Aorta (tissue), 5 donors: ENCODE measurements around the gene CCDC57. TPM values are rescaled to one million over a fixed set of nuclear protein-coding genes. Genes with fewer than 3 reads are reported as not detected.
"Not testable (repeated sequence)": the region's sequence is repeated elsewhere in the genome, so short reads cannot be mapped to it uniquely, and the experiment has no call there.

Experiments
- ATAC-seq: fragments of 200-7000 bp; cut with Tn5 transposase; one replicate; pipeline ENCODE4 v1.9.1; 2022; ENCODE audit warnings: moderate library complexity; ENCODE audit not compliant: low FRiP score
- DNase-seq, 2 donors: peaks; one replicate each; pipeline ENCODE4 v3.0.0-alpha.2; 2020
- H3K27ac ChIP-seq, 2 donors: one replicate each; pipeline ENCODE4 v1.5.1; 2013; ENCODE audit warnings: low read length in 2 of 2, mild to moderate bottlenecking in 2 of 2, moderate library complexity in 2 of 2, control low read depth in 1 of 2, inconsistent platforms in 1 of 2, low read depth in 1 of 2
- H3K27me3 ChIP-seq, 2 donors: one replicate each; pipeline ENCODE4 v1.6.1; 2013; ENCODE audit warnings: control low read depth in 1 of 2, low read length in 1 of 2, mild to moderate bottlenecking in 1 of 2, moderate library complexity in 1 of 2; ENCODE audit not compliant: insufficient read depth in 2 of 2, control insufficient read depth in 1 of 2
- H3K36me3 ChIP-seq, 2 donors: one replicate each; pipeline ENCODE4 v1.6.1; 2013; ENCODE audit warnings: control low read depth in 1 of 2, low read length in 1 of 2, mild to moderate bottlenecking in 1 of 2; ENCODE audit not compliant: insufficient read depth in 2 of 2, control insufficient read depth in 1 of 2
- H3K4me1 ChIP-seq, 2 donors: one replicate each; pipeline ENCODE4 v1.6.1; 2013; ENCODE audit warnings: low read length in 2 of 2, control low read depth in 1 of 2, mild to moderate bottlenecking in 1 of 2, moderate library complexity in 1 of 2; ENCODE audit not compliant: insufficient read depth in 2 of 2, control insufficient read depth in 1 of 2
- H3K4me3 ChIP-seq, 2 donors: one replicate each; pipeline ENCODE4 v1.5.1; 2013; ENCODE audit warnings: low read length in 2 of 2, control low read depth in 1 of 2, mild to moderate bottlenecking in 1 of 2
- H3K9me3 ChIP-seq: one replicate; pipeline ENCODE4 v1.6.1; 2013; ENCODE audit warnings: mild to moderate bottlenecking, low read length; ENCODE audit not compliant: control insufficient read depth
- WGBS, 2 donors: extraction: QIAGEN DNeasy Blood & Tissue Kit; methylation state at CpG; one replicate each; pipeline ENCODE4 v1.1.7; 2013; 5-methylcytosine and 5-hydroxymethylcytosine counted together
- intact Hi-C, 2 donors: fragments of 100-400 bp; cut with DNase I; formaldehyde crosslinking; loops; one replicate each; pipeline versions ENCODE4 v1.14.2 to v1.15.0; 2022
- polyA plus RNA-seq, 2 donors: library from polyadenylated mRNA; stranded (reverse); fragments of 200-250 nt; gene quantifications; one replicate each; pipeline ENCODE4 v1.2.3, GENCODE V29; 2013
- total RNA-seq, 2 donors: library from RNA; stranded (reverse); fragmentation: NEBNext Ultra II Directional; extraction: Animal tissue kit (Norgen Biotek cat#: 25700); gene quantifications; one replicate each; pipeline ENCODE4 v1.2.1, GENCODE V29; 2021
- donor health status: healthy with polysubstance abuse.
- donor health status: Bipolar disorder and iron deficiency.
- donor health status: DM: no; HTN: no; CAD: no.
- donor health status: DM: no; HTN: no; CAD: no.
- donor health status: DM: yes; HTN: yes; CAD: no.

The CCDC57 gene
- total and polyA plus RNA-seq, 4 donors, result 17.8 to 145 (median 42.3) TPM

GRCh38 chr17:82215095-82215971, 2.7 kb upstream of the CCDC57 start:
- WGBS, 2 donors, result 77 to 79% methylated on average over 24 to 25 of the region's 25 CpGs
- ATAC-seq (no peak), DNase-seq (peak in 1 of 2 donors; percentile 71)
- no peak overlapping the region for H3K4me3 ChIP-seq
- no peaks in the 10 kb centered on the region for H3K27me3 ChIP-seq
- no peaks in the 10 kb centered on the region for H3K4me1 ChIP-seq
- no peak overlapping the region for H3K27ac ChIP-seq
- no peaks in the 10 kb centered on the region for H3K9me3 ChIP-seq
- no peaks in the 10 kb centered on the region for H3K36me3 ChIP-seq
- intact Hi-C loops, result no loop called here

- Histone ChIP-seq H3K4me3 (no peak overlapping the region), H3K27me3 (no peaks in the 10 kb centered on the region), H3K27ac (no peak overlapping the region), H3K4me1 (no peaks in the 10 kb centered on the region), H3K9me3 (no peaks in the 10 kb centered on the region), H3K36me3 (no peaks in the 10 kb centered on the region)
- intact Hi-C loops, result no loop called here
- DNase-seq (no peak), ATAC-seq (no peak)
- 85 to 87% methylated on average over 11 of the region's 11 CpGs for WGBS, 2 donors
Observed at GRCh38 chr17:82214012-82214628, 1.5 kb upstream of the CCDC57 start.

- ATAC-seq, result peak; percentile 48
- intact Hi-C loops, result no loop called here
Observed at GRCh38 chr17:82213251-82214011, 789 bp upstream of the CCDC57 start.

GRCh38 chr17:82210655-82211054, 2.0 kb downstream of the CCDC57 start:
- ATAC-seq, H3K36me3 ChIP-seq, H3K4me3 ChIP-seq, H3K27me3 ChIP-seq, H3K4me1 ChIP-seq, H3K9me3 ChIP-seq, DNase-seq, intact Hi-C loops, H3K27ac ChIP-seq: not testable (repeated sequence)
- WGBS, 2 donors, result 94 to 95% methylated on average over 11 of the region's 11 CpGs

More at GRCh38 chr17:82213251-82214011, 789 bp upstream of the CCDC57 start:
- no peaks in the 10 kb centered on the region for H3K4me1 ChIP-seq
- H3K27ac ChIP-seq, result peak overlapping the region in 1 of 2 donors; percentile 14
- H3K27me3 ChIP-seq, result no peaks in the 10 kb centered on the region
- no peaks in the 10 kb centered on the region for H3K36me3 ChIP-seq
- DNase-seq, result peak; percentile 68 to 81
- no peaks in the 10 kb centered on the region for H3K9me3 ChIP-seq
- 4 to 5% methylated on average over 37 of the region's 37 CpGs for WGBS, 2 donors
- H3K4me3 ChIP-seq, result peak overlapping the region; percentile 66 to 81

GRCh38 chr17:82205720-82206508, 6.7 kb downstream of the CCDC57 start:
- Histone ChIP-seq H3K27ac (no peak overlapping the region), H3K4me3 (no peak overlapping the region)

GRCh38 chr17:82204831-82205719, 7.6 kb downstream of the CCDC57 start:
- DNase-seq, result no peak
- peaks cover 0 to 1% of the 10 kb centered on the region in 2 donors for H3K36me3 ChIP-seq
- no peaks in the 10 kb centered on the region for H3K9me3 ChIP-seq
- H3K4me3 ChIP-seq, result no peak overlapping the region
- no peaks in the 10 kb centered on the region for H3K27me3 ChIP-seq
- H3K27ac ChIP-seq, result no peak overlapping the region
- no peak for ATAC-seq
- intact Hi-C loops, result loop anchor here (5.0 kb wide), 2 partner anchors 37 to 117 kb away; no protein-coding TSS in a partner anchor
- H3K4me1 ChIP-seq, result no peaks in the 10 kb centered on the region
- 67% methylated on average over 25 of the region's 25 CpGs for WGBS, 2 donors

More at GRCh38 chr17:82205720-82206508, 6.7 kb downstream of the CCDC57 start:
- intact Hi-C loops, result loop anchor here (2.0 to 5.0 kb wide), 3 partner anchors 36 to 117 kb away; no protein-coding TSS in a partner anchor
- ATAC-seq (peak; percentile 89), DNase-seq (peak; percentile 90 to 93)
- Histone ChIP-seq H3K4me1 (no peaks in the 10 kb centered on the region), H3K36me3 (peaks cover 0 to 1% of the 10 kb centered on the region in 2 donors), H3K9me3 (no peaks in the 10 kb centered on the region), H3K27me3 (no peaks in the 10 kb centered on the region)
- 15 to 16% methylated on average over 21 of the region's 21 CpGs for WGBS, 2 donors

GRCh38 chr17:82203920-82204319, 8.7 kb downstream of the CCDC57 start:
- no peaks in the 10 kb centered on the region for H3K27me3 ChIP-seq
- no peaks in the 10 kb centered on the region for H3K9me3 ChIP-seq
- 88 to 94% methylated on average over 19 of the region's 19 CpGs for WGBS, 2 donors
- no peak overlapping the region for H3K27ac ChIP-seq
- no peak for DNase-seq
- ATAC-seq, result no peak
- H3K4me1 ChIP-seq, result no peaks in the 10 kb centered on the region
- no peak overlapping the region for H3K4me3 ChIP-seq
- intact Hi-C loops, result no loop called here
- H3K36me3 ChIP-seq, result peaks cover 0 to 1% of the 10 kb centered on the region in 2 donors
